Fibroblast of villous mesenchyme (primary cell): ENCODE results near the gene PHF10. TPM values are rescaled to one million over a fixed set of nuclear protein-coding genes. Genes with fewer than 3 reads are reported as not detected.

ENCODE experiments used
- DNase-seq: peaks from one replicate; pipeline ENCODE4 v3.0.0-alpha.2; 2010; ENCODE audit warnings: low read depth
- H3K4me3 ChIP-seq: 2 replicates; pipeline ENCODE4 v1.5.1; 2011; ENCODE audit warnings: low read depth, mild to moderate bottlenecking, low read length
- CTCF ChIP-seq: IDR thresholded peaks from 2 replicates; pipeline ENCODE4 v1.5.1; 2012; ENCODE audit warnings: low read depth, mild to moderate bottlenecking, low read length; ENCODE audit not compliant: insufficient read depth
- total RNA-seq: library from RNA; depleted of rRNA; stranded (reverse); fragments of >200 nt; gene quantifications from 2 replicates; pipeline ENCODE4 v1.2.3, GENCODE V29; 2012

The PHF10 gene
- total RNA-seq, 1 donor: 17.7 TPM

GRCh38 chr6:169684056-169684455 is 40.2 kb downstream of the PHF10 start:
- no peak for TF ChIP-seq CTCF
- no peak for DNase-seq
- H3K4me3 ChIP-seq: no peak overlapping the region

- no peak overlapping the region for H3K4me3 ChIP-seq
- no peak for DNase-seq
- no peak for TF ChIP-seq CTCF
These were observed 46.0 kb downstream of the PHF10 start for GRCh38 chr6:169678342-169678741.

GRCh38 chr6:169677096-169677495 is 47.2 kb downstream of the PHF10 start:
- no peak overlapping the region for H3K4me3 ChIP-seq
- no peak for TF ChIP-seq CTCF
- peak; percentile 51 for DNase-seq

GRCh38 chr6:169675011-169675410 is 49.3 kb downstream of the PHF10 start:
- no peak overlapping the region for H3K4me3 ChIP-seq
- no peak for TF ChIP-seq CTCF
- no peak for DNase-seq

GRCh38 chr6:169671563-169671962 is 52.7 kb downstream of the PHF10 start:
- TF ChIP-seq CTCF: no peak
- DNase-seq: no peak
- no peak overlapping the region for H3K4me3 ChIP-seq

- DNase-seq: peak; percentile 43
- no peak overlapping the region for H3K4me3 ChIP-seq
- no peak for TF ChIP-seq CTCF
These were observed 54.4 kb downstream of the PHF10 start for GRCh38 chr6:169669889-169670288.

GRCh38 chr6:169669147-169669546 is 55.2 kb downstream of the PHF10 start:
- TF ChIP-seq CTCF: no peak
- no peak for DNase-seq

More at GRCh38 chr6:169669147-169669546, 55.2 kb downstream of the PHF10 start:
- no peak overlapping the region for H3K4me3 ChIP-seq
